NCI-H226 (cell line): ENCODE data around the gene PARD6B.
"Not testable (repeated sequence)": the region's sequence is repeated elsewhere in the genome, so short reads cannot be mapped to it uniquely, and the experiment has no call there.

Experiments
- DNase-seq: peaks from one replicate; pipeline ENCODE4 v3.0.0-alpha.2; 2015

Gene PARD6B

DNA sequence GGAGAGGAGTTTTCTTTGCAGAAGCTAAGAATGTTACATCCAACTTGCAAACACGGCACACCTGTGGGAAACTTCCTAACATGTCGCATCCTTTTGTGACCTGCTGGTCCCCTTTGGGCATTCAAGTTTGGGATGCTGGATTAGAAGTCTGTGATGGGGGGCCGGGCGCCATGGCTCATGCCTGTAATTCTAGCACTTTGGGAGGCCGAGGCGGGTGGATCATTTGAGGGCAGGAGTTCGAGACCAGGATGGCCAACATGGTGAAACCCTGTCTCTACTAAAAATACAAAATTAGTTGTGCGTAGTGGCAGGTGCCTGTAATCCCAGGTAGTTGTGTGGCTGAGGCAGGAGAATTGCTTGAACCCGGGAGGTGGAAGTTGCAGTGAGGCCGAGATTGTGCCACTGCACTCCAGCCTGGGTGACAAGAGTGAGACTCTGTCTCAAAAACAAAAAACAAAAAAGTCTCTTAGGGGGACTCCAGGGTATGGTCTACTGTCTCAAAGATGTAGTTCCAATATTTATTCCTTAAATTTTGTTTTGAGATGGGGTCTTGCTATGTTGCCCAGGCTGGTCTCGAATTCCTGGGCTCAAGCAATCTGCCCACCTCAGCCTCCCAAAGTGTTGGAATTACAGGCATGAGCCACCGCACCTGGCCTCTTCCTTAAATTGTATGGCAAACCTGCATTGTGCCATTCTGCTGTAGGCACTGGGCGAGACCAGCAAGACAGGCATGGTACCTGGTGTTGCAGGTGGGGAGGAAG is 69.8 kb downstream of the PARD6B start:
- not testable (repeated sequence) for DNase-seq

DNA sequence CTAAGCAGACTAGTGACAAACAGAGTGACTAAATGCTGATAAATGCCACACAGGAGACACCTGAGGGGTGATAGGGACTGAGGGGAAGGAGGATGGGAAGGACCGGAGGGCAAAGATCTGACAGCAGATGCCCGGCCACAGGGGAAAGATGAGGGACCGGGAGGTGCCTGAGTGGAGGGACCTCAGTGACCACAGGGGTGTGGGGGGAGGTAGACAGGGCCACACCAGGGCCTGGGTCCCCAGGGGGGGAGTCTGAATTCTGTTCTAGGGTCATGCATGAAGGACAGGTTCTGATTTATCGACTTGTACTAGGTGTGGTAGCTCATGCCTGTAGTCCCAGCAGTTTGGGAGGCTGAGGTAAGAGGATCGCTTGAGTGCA is 70.4 kb downstream of the PARD6B start:
- DNase-seq = no peak

DNA sequence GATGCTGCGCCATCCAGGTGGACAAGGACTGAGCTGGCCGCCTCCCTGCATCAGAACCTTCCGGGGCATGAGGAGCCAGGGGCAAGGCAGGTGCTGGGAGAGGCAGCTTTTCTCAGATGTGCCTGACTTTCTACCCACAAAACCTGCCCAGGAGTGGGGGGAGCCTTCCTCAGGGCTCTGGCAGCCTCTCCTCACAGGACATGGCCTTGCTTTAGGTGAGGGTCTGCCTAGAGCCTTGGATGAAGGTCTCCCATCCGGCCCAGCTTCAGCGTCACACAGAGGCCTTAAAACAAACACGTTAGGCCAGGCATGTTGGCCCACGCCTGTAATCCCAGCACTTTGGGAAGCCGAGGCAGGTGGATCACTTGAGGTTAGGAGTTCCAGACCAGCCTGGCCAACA is 70.9 kb downstream of the PARD6B start:
- DNase-seq = no peak

DNA sequence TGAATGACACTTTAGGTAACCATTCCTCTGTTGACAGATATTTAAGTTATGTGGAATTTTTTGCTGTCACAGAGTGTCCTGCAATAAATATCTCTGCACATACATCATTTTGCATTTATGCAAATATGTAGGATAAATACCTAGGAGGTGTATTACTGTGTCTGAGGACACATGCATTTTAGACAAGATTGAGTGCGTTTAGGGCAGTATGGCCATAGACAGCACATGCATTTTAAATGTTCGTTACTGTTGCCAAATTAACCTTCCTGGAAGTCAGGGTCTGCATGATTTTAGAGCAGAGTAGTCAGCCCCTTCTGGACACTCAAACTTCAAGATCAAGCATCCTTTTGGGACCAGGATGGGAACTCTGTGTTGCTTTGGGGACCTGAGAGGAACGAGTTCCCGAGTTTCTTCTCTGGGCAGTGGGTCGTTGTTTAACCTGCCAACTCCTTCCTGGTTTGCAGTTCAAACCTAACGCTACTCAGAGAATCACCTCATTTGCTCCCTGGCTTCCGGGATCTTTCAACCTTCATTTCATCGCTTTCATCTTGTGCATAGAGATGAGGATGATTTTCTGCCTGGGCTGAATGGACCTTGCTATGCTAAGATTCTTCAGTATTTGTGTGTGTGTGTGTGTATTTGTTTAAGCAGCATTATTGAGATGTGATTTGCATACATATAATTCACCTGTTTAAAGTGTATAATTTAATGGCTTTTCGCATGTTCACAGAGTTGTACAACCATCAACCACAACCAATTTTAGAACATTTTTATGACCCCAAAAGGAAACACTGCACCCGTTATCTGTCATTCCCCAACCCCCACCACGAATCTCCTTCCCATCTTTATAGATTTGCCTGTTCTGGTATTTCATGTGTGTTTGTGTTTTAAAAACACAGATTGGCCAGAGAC is 73.3 kb downstream of the PARD6B start:
- DNase-seq = no peak

DNA sequence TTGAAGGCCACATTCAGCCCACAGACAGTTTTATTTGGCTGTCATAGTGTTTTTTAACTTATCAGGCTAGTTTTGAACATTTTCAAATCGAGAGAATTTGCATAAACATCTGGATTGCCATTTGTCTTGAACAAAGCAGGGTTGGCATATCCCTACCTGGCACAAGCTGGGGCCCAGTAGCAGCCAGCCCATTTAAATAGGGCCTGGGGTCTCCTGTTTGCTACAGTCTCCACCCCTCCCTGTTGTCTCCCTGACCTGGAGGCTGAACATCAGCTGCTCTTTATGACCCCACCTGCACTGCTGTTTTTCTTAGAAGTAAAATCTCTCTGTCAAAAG is 73.9 kb downstream of the PARD6B start:
- DNase-seq = no peak

DNA sequence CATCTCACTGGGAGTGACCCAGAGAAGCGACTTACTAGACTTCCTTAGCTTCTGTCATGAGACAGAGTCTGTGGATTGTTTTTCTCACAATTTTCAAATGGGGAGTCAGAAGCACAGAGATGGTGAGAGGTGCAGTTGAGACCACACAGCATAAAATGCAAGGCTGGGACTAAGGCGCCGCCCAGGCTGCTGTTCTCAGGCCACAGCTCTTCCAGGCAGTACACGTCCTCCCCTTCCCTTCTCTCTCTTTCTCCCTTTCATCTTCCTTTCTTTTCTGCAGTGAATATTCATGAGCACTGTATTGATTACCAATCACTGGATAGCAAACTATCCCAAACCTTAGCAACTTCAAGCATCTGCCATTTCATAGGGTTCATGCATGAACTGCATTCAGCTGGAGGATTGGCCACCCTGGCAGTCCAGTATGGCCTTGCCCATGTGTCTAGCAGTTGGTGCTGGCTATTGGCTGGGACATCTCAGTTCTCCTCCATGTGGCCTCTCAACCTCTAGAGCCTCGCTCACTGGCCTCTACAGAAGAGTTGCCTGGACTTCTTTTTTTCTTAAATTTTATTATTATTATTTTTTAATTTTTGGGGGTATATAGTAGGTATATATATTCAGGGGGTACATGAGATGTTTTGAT is 74.9 kb downstream of the PARD6B start:
- no peak for DNase-seq
